NCI-H1092 (cell line): ENCODE data around the gene RAB36.

Source experiments
- DNase-seq: peaks from one replicate; lab custom pipeline; 2025; lab: John Stamatoyannopoulos, UW

Gene RAB36

GRCh38 chr22:23182309-23183060 is 37.2 kb downstream of the RAB36 start:
- DNase-seq: peak; percentile 20

- DNase-seq: peak; percentile 52
These were observed 37.9 kb downstream of the RAB36 start for GRCh38 chr22:23183061-23183698.

GRCh38 chr22:23184100-23184763 is 39.0 kb downstream of the RAB36 start:
- no peak for DNase-seq

- DNase-seq: peak; percentile 43
These were observed 39.5 kb downstream of the RAB36 start for GRCh38 chr22:23184764-23185113.

GRCh38 chr22:23187211-23187610 is 41.9 kb downstream of the RAB36 start:
- no peak for DNase-seq

GRCh38 chr22:23187871-23188700 is 42.8 kb downstream of the RAB36 start:
- DNase-seq: no peak

- no peak for DNase-seq
These were observed 45.2 kb downstream of the RAB36 start for GRCh38 chr22:23190526-23190925.

- DNase-seq: peak; percentile 48
These were observed 46.9 kb downstream of the RAB36 start for GRCh38 chr22:23192133-23192532.

GRCh38 chr22:23192558-23192957 is 47.3 kb downstream of the RAB36 start:
- DNase-seq: no peak

- DNase-seq: no peak
These were observed 48.0 kb downstream of the RAB36 start for GRCh38 chr22:23193196-23193827.

- no peak for DNase-seq
These were observed 48.6 kb downstream of the RAB36 start for GRCh38 chr22:23193882-23194281.

- no peak for DNase-seq
These were observed 50.9 kb downstream of the RAB36 start for GRCh38 chr22:23196165-23196564.

GRCh38 chr22:23197836-23198235 is 52.6 kb downstream of the RAB36 start:
- DNase-seq: no peak

- no peak for DNase-seq
These were observed 53.9 kb downstream of the RAB36 start for GRCh38 chr22:23199159-23199558.

- no peak for DNase-seq
These were observed 55.6 kb downstream of the RAB36 start for GRCh38 chr22:23200898-23201297.

- DNase-seq: no peak
These were observed 57.7 kb downstream of the RAB36 start for GRCh38 chr22:23202812-23203451.

GRCh38 chr22:23203452-23204124 is 58.3 kb downstream of the RAB36 start:
- DNase-seq: no peak

GRCh38 chr22:23204125-23204488 is 58.8 kb downstream of the RAB36 start:
- no peak for DNase-seq

- peak; percentile 73 for DNase-seq
These were observed 59.4 kb downstream of the RAB36 start for GRCh38 chr22:23204541-23205157.

GRCh38 chr22:23205339-23206049 is 60.2 kb downstream of the RAB36 start:
- no peak for DNase-seq
